Left renal cortex interstitium (tissue), 4 donors: ENCODE results near the gene TFEB. TPM values are rescaled to one million over a fixed set of nuclear protein-coding genes. Genes with fewer than 3 reads are reported as not detected.
"Not testable (repeated sequence)": the region's sequence is repeated elsewhere in the genome, so short reads cannot be mapped to it uniquely, and the experiment has no call there.

ENCODE experiments used
- DNase-seq, 4 donors: peaks; one replicate each; pipeline ENCODE4 v3.0.0-alpha.2; 2013; ENCODE audit warnings: low read depth in 4 of 4, low spot score in 2 of 4, missing footprints in 1 of 4
- polyA plus RNA-seq, 4 donors: library from polyadenylated mRNA; unstranded; fragments of 120-200 nt; gene quantifications; one replicate each; pipeline ENCODE4 v1.2.1, GENCODE V29; 2013; ENCODE audit not compliant: insufficient read length in 4 of 4

Gene TFEB
- polyA plus RNA-seq, 4 donors: 7.6 to 11.5 (median 10.2) TPM

- not testable (repeated sequence) for DNase-seq
Measured at GRCh38 chr6:41766043-41766664, 30.7 kb upstream of the TFEB start.

- DNase-seq: no peak
Measured at GRCh38 chr6:41763470-41763869, 28.1 kb upstream of the TFEB start.

- DNase-seq: no peak
Measured at GRCh38 chr6:41759905-41760579, 24.6 kb upstream of the TFEB start.

GRCh38 chr6:41759106-41759904 lies 23.9 kb upstream of the TFEB start:
- no peak for DNase-seq

- no peak for DNase-seq
Measured at GRCh38 chr6:41758641-41759035, 23.2 kb upstream of the TFEB start.

- no peak for DNase-seq
Measured at GRCh38 chr6:41757931-41758640, 22.7 kb upstream of the TFEB start.

GRCh38 chr6:41757271-41757670 lies 21.9 kb upstream of the TFEB start:
- DNase-seq: no peak

GRCh38 chr6:41756354-41756753 lies 20.9 kb upstream of the TFEB start:
- DNase-seq: no peak

- no peak for DNase-seq
Measured at GRCh38 chr6:41755895-41756294, 20.5 kb upstream of the TFEB start.

GRCh38 chr6:41750374-41750773 lies 15.0 kb upstream of the TFEB start:
- DNase-seq: no peak

GRCh38 chr6:41748542-41748941 lies 13.1 kb upstream of the TFEB start:
- DNase-seq: no peak

- no peak for DNase-seq
Measured at GRCh38 chr6:41748102-41748477, 12.7 kb upstream of the TFEB start.

- DNase-seq: no peak
Measured at GRCh38 chr6:41747256-41748101, 12.1 kb upstream of the TFEB start, which contains the start of gene PGC. PGC (minus strand) TSS chr6:41747397; CDS start chr6:41747334, 63 bp downstream.

GRCh38 chr6:41746107-41746506 lies 10.7 kb upstream of the TFEB start:
- DNase-seq: no peak

GRCh38 chr6:41744236-41744787 lies 8.9 kb upstream of the TFEB start:
- no peak for DNase-seq

- no peak for DNase-seq
Measured at GRCh38 chr6:41743406-41744235, 8.2 kb upstream of the TFEB start.

- no peak for DNase-seq
Measured at GRCh38 chr6:41741625-41742490, 6.5 kb upstream of the TFEB start.
